ENCODE results near the gene MYL11.
A peak's percentile ranks its signal among the peaks of the same experiment; 100 is the strongest.
"Not testable (repeated sequence)": the region's sequence is repeated elsewhere in the genome, so short reads cannot be mapped to it uniquely, and the experiment has no call there.

MYL11 gene

GRCh38 chr16:30374538-30374937 is at the start of gene MYL11:
Gene MYL11 (plus strand): TSS chr16:30374802. CDS start chr16:30374858, 56 bp downstream.
- no peak for ATAC-seq
- TF ChIP-seq ZNF8 (CRISPR knock-in tag; IDR thresholded peaks at IDR 0.05) (no peak), ZFP3 (CRISPR knock-in tag; IDR thresholded peaks at IDR 0.05) (no peak), ZNF70 (CRISPR knock-in tag; IDR thresholded peaks at IDR 0.05) (no peak), POU6F1 (CRISPR knock-in tag; IDR thresholded peaks at IDR 0.05; ENCODE audit: borderline replicate concordance, low read depth) (no peak), TOX (CRISPR knock-in tag; IDR thresholded peaks at IDR 0.05; ENCODE audit: borderline replicate concordance) (no peak), CSRNP3 (CRISPR knock-in tag; IDR thresholded peaks at IDR 0.05) (no peak), RARB (CRISPR knock-in tag; IDR thresholded peaks at IDR 0.05) (no peak), ZFP30 (CRISPR knock-in tag; IDR thresholded peaks at IDR 0.05) (no peak), ESRRG (CRISPR knock-in tag; IDR thresholded peaks at IDR 0.05) (no peak), CSDC2 (CRISPR knock-in tag; IDR thresholded peaks at IDR 0.05) (no peak), ZNF565 (CRISPR knock-in tag; conservative IDR thresholded peaks at IDR 0.05; ENCODE audit: low read depth) (no peak), OSR1 (CRISPR knock-in tag; IDR thresholded peaks at IDR 0.05) (no peak), ZC3H10 (CRISPR knock-in tag; IDR thresholded peaks at IDR 0.05) (no peak), BACH2 (CRISPR knock-in tag; IDR thresholded peaks at IDR 0.05; ENCODE audit: borderline replicate concordance) (no peak), TSHZ2 (CRISPR knock-in tag; IDR thresholded peaks at IDR 0.05) (no peak)

- peak; percentile 97 for ATAC-seq
Measured at GRCh38 chr16:30334473-30334989, 40.1 kb upstream of the MYL11 start.

- peak; percentile 92 for ATAC-seq
Measured at GRCh38 chr16:30335028-30335597, 39.5 kb upstream of the MYL11 start.

- no peak for TF ChIP-seq PPARA (CRISPR knock-in tag; IDR thresholded peaks at IDR 0.05; ENCODE audit: borderline replicate concordance)
- TF ChIP-seq ZC3H10 (CRISPR knock-in tag; IDR thresholded peaks at IDR 0.05), result no peak
- no peak for TF ChIP-seq TOX (CRISPR knock-in tag; IDR thresholded peaks at IDR 0.05; ENCODE audit: borderline replicate concordance)
- ATAC-seq, result peak; percentile 15
Measured at GRCh38 chr16:30335598-30336474, 38.8 kb upstream of the MYL11 start.

- ATAC-seq, result not testable (repeated sequence)
Measured at GRCh38 chr16:30337964-30338357, 36.6 kb upstream of the MYL11 start.

GRCh38 chr16:30338715-30339114 is 35.9 kb upstream of the MYL11 start:
- ATAC-seq, result not testable (repeated sequence)

GRCh38 chr16:30340621-30341020 is 34.0 kb upstream of the MYL11 start:
- ATAC-seq, result no peak
- TF ChIP-seq ISL1 (CRISPR knock-in tag; IDR thresholded peaks at IDR 0.05) (no peak), CSDC2 (CRISPR knock-in tag; IDR thresholded peaks at IDR 0.05) (no peak), GLIS3 (CRISPR knock-in tag; IDR thresholded peaks at IDR 0.05) (no peak), CSRNP3 (CRISPR knock-in tag; IDR thresholded peaks at IDR 0.05) (no peak), OSR1 (CRISPR knock-in tag; IDR thresholded peaks at IDR 0.05) (no peak), ZNF8 (CRISPR knock-in tag; IDR thresholded peaks at IDR 0.05) (no peak), ZNF565 (CRISPR knock-in tag; conservative IDR thresholded peaks at IDR 0.05; ENCODE audit: low read depth) (no peak), POU6F1 (CRISPR knock-in tag; IDR thresholded peaks at IDR 0.05; ENCODE audit: borderline replicate concordance, low read depth) (no peak), CREB5 (CRISPR knock-in tag; IDR thresholded peaks at IDR 0.05; ENCODE audit: low read depth) (no peak), ZC3H10 (CRISPR knock-in tag; IDR thresholded peaks at IDR 0.05) (no peak)
